Tibial nerve (tissue), 4 donors: ENCODE measurements around the gene MMP8.

ENCODE experiments used
- CTCF ChIP-seq, 5 experiments: fragments of 200-600 bp in 3 of 5; fragments of 450-650 bp in 2 of 5; sonication (generic) in 3 of 5; IDR thresholded peaks; one replicate each; pipeline ENCODE4 v1.5.1; 2016 to 2019; ENCODE audit warnings: antibody characterized with exemption in 5 of 5, mild to moderate bottlenecking in 3 of 5, moderate library complexity in 2 of 5
- EP300 ChIP-seq, 2 donors: sonication (generic); formaldehyde crosslinking; IDR thresholded peaks; one replicate each; pipeline ENCODE4 v1.6.1; 2017; ENCODE audit warnings: antibody characterized with exemption in 2 of 2, mild to moderate bottlenecking in 1 of 2
- POLR2A ChIP-seq, 2 donors: fragments of 450-650 bp; IDR thresholded peaks; one replicate each; pipeline ENCODE4 v1.6.1; 2017; ENCODE audit warnings: antibody characterized with exemption in 2 of 2, mild to moderate bottlenecking in 2 of 2, moderate library complexity in 2 of 2

GRCh38 chr11:102762361-102762767 lies 37.6 kb upstream of the MMP8 start:
- TF ChIP-seq EP300 (IDR thresholded peaks at IDR 0.05): no peak
- TF ChIP-seq POLR2A (IDR thresholded peaks at IDR 0.05): no peak
- TF ChIP-seq CTCF (IDR thresholded peaks at IDR 0.05): no peak
